ENCODE results near the gene RAB11A.
"Not testable (repeated sequence)": the region's sequence is repeated elsewhere in the genome, so short reads cannot be mapped to it uniquely, and the experiment has no call there.

Gene RAB11A

DNA sequence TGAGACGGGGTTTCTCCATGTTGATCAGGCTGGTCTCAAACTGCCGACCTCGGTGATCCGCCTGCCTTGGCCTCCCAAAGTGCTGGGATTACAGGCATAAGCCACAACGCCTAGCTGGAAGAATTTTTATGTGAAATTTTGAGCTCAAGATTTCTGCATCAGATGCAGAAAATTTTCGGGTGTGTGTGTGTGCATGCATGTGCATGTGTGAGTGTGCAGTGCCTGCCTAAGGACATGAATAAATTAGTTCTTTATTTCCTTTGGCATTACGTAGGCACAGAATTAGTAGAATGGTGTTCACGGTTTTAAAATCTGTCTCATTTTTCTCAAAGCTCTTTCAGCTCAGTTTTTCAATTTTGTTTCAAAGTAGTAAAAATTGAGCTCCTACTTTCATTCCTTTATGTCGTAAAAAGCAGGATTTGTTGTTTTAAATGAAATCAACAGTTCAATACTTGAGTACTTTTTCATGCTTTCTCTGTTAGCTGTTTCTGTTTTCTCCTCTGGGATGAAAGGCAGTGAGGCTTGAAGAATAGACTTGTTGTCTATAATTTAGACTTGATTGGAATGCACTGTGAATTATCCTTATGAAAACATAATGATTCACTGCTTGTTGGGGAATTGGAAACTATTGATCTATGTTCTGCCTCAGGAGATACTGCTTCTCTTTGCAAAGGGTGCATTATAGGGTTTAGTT lies 23.3 kb upstream of the RAB11A start:
- DNase-seq (ENCODE audit: low spot score), result no peak

DNA sequence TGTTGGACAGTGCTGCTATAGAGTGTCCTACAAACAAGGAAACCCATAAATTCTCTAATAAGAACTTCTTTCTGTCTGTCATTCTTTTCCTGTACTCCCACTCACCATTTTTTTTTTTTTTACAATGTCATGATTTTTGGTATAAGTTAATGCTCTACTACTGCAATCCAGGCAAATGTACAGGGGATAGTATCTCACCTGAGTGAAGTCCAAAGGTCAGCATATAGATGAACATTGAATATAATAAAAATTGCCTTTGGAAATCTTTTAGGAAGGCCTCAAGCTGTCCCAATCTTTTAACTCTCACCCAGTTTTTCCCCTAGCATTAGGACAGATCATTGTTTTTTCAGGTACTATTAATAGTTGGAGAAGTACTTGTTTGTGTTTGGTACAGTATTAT lies 21.3 kb upstream of the RAB11A start:
- no peak for DNase-seq (ENCODE audit: low spot score)

DNA sequence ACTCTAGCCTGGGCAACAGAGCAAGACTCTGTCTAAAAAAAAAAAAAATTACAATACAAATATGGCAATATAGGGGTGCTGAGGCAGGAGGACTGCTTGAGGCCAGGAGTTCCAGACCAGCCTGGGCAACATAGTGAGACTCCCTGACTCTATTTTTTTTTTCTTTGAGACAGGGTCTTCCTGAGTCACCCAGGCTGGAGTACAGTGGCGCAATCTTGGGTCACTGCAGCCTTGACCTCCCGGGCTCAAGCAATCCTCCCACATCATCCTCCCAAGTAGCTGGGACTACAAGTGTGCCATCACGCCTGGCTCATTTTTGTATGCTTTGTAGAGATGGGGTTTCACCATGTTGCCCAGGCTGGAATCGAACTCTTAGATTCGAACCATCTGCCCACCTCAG lies 17.3 kb upstream of the RAB11A start:
- no peak for DNase-seq (ENCODE audit: low spot score)

DNA sequence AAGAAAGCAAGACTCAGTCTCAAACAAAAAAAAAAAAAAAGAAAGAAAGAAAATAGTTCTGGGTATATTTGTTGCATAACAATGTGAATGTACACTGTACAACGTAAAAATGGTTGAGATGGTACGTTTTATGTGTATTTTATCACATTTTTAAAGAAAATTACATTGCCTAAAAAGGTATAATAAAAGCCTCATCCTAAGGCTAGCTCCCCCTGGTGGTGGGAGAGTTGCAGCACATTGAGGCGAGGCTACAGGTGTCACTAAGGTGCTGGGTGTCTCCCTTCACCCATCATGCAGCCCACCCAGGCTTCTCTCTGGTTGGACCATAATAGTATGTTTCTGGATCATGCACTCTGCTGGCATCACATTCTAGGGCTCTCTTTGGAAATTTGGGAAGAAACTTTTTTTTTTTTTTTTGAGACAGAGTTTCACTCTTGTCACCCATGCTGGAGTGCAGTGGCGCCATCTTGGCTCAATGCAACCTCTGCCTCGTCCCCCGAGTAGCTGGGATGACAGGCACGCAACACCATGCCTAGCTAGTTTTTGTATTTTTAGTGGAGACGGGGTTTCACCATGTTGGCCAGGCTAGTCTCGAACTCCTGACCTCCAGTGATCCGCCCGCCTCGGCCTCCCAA lies 12.4 kb upstream of the RAB11A start:
- DNase-seq (ENCODE audit: low spot score), result peak; percentile 45

DNA sequence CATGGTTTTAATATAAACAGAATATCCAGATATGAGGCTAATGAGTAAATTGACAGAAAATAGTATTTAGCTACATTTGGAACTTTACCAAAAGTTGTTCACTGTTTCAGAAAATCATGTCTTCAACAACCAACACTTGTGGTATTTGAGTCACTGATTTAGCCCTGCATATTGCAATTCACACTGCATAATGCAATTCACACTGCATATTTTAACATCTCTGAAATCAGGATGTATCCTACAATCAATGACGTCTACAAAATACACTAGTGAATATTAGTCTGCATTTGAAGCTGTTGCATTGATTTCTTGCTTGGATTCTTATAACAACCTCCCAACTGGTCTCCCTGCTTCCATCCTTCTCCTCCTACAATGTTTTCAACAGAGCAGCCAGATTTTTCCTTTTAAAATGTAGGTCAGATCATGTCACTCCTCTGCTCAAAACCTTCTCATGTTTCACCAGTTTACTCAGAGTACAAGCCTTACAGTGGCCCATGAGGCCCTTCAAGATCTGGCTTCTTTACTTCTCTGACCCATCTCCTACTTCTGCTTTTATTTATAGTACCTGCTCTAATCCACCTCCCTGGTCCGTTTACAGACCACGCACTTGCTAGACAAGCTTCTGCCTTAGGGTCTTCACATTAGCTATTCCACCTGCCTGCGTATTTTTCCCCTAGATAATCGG lies 11.4 kb upstream of the RAB11A start:
- no peak for DNase-seq (ENCODE audit: low spot score)

DNA sequence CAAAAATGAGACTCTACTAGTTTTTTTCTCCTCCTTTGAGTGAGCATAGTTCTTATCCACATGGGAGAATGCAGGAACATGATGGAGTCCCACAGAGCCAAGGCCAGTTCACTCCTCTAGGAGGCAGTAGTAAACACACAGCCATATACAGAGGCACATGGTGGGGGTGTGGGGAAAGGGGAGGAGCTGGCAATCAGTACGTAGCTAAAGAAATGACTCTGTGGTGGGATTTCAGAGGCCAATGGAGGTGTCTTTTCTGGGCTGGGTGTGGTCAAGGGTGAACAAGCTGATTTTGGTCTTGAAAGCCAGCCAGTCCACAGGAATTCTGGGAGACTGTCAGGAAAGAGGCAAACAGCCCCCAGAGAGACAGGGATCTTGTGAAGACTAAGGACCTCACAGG lies 6.6 kb upstream of the RAB11A start:
- DNase-seq (ENCODE audit: low spot score), result peak; percentile 37

DNA sequence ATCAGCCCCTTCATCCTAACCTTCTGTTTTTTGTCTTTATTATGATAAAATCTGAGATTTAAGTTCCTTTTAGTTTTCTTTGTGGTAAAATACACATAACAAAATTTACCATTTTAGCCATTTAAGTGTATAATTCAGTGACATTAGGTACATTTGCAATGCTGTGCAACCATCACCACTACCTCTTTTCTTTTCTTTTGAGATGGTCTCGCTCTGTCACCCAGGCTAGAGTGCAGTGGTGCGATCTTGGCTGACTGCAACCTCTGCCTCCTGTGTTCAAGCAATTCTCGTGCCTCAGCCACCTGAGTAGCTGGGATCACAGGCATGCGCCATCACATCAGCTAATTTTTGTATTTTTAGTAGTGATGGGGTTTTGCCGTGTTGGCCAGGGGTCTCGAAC lies 6.2 kb upstream of the RAB11A start:
- no peak for DNase-seq (ENCODE audit: low spot score)

DNA sequence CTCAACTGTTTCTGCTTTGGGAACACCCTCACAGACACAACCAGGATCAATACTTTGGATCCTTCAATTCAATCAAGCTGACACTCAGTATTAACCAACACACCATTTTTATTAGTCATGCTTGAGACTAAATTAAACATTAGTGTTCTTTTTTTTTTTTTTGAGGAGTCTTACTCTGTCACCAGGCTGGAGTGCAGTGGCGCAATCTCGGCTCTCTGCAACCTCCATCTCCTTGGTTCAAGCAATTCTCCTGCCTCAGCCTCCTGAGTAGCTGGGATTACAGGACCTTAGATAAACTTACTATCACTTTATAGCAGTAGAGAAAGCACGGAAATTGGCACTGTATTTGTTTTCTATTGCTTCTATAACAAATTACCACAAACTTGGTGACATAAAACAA lies 2.0 kb upstream of the RAB11A start:
- DNase-seq (ENCODE audit: low spot score), result no peak

DNA sequence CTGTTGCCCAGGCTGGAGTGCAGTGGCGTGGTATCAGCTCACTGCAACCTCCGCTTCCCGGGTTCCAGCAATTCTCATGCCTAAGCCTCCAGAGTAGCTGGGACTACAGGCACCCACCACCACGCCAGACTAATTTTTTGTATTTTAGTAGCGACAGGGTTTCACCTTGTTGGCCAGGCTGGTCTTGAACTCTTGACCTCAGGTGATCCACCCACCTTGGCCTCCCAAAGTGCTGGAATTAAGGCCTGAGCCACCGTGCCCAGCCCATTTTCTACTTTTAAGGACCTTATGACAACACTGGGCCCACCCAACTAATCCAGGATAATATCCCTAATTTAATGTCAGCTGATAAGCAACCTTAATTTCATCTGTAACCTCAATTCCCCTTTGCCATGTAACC lies 1.4 kb upstream of the RAB11A start:
- DNase-seq (ENCODE audit: low spot score), result not testable (repeated sequence)

DNA sequence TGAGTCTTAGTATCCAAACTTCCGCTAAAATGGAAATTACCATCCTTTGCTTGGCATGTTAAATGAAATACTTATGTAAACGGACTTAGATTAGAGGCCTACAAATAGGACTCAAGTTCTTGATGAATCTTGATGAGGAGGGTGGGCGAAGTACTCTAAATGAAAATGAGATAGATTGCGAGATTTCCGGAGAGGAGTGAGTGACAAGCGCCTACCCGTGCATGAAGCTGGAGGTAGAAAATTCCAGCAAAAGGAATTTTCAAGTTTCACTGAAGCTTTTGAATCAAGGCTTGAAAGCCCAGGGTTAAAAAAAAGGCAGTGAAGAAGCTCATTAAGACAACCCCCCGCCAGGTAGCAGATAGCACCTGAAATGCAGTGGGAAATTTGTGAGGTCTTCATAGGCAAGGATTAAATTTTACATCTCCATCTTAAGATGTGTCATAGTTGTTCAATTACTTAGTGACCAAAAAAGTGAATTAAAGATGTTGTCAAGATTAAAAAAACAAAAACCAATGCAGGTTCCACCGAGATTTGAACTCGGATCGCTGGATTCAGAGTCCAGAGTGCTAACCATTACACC lies 655 bp upstream of the RAB11A start:
- no peak for DNase-seq (ENCODE audit: low spot score)

DNA sequence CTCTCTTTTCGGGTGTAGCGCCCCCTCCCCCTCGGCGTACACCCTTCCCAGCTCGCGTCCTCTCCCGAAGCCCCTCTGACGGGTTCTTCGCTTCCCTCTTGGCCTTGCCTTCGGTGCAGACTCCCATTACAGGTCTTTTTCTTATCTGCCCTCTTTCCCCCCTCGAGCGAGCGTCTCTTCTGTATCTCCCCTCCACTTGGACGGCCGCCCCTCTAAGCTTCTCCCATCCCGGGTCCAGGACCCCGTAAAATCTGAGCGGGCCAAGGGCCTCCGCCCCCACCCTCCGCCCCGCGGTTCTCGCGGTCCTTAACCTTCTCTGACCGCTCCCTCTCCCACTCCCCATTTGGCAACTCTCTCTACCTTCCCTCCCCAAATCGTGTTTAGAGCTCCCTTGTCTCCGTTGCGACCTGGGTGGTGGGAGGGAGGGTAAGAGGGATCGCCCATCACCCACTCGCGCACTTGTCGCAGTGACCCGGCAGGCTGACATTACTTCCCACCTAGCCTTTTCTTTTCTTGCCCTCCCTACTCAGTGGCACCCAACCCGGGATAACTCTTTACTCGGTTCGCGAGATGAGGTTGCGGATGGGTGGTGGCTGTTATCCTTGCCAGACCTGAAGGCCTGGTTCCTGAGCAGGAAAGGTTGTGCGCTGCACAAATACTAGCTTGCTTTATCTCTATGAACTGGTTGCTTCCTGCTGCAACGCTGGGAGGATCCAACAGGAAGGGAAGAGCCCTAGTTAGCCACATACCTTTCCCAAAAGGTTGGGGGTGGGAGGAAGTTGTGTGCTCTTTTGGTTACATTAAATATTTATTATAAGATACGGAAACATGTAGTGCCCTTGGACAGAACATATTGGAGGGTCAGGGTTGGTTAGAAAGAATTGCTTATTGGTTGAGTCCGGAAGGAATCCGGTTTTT lies 922 bp downstream of the RAB11A start:
- DNase-seq (ENCODE audit: low spot score), result peak; percentile 22

DNA sequence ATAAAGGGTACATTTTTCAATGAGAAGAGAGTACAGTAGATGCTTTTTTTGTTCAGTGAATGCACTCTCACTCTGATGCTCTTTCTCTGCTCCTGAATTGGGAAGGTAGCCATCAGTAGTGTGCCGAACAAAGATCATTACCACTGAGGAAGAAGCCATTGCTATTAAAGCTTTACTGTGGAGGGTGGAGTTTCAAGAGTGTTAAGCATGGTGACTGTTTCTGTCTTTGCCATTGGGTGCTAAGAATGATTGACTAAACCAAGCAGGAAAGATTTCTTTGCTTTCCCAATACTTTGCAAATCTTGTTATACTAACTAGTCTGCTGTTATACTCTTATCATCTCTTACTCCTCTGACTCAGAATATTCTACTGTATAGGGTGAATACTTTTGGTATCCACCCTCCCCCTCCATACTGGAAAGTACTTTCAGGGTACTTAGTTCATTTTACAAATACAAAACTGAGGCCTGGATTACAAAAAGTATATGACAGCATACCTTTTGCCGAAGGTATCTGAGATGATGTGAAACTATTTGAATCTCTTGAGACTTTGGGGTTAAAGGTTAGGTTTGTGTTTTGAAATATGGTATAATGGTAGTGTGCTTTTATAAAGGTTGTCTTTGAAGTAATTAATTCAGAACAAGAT lies 1.7 kb downstream of the RAB11A start:
- peak; percentile 51 for DNase-seq (ENCODE audit: low spot score)

DNA sequence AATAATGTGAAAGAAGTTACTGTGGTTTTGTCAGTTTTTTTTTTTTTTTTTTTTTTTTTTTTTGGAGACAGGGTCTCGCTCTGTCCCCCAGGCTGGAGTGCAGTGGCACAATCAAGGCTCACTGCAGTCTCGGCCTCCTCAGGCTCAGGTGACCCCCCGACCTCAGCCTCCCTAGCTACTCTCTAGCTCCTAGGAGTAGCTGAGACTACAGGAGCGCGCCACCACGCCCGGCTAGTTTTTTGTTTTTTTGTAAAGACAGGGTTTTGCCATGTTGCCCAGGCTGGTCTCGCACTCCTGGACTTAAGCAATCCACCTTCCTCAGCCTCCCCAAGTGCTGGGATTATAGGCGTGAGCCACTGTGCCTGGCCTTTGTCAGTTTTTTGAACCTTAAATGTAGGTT lies 2.6 kb downstream of the RAB11A start:
- DNase-seq (ENCODE audit: low spot score), result not testable (repeated sequence)

DNA sequence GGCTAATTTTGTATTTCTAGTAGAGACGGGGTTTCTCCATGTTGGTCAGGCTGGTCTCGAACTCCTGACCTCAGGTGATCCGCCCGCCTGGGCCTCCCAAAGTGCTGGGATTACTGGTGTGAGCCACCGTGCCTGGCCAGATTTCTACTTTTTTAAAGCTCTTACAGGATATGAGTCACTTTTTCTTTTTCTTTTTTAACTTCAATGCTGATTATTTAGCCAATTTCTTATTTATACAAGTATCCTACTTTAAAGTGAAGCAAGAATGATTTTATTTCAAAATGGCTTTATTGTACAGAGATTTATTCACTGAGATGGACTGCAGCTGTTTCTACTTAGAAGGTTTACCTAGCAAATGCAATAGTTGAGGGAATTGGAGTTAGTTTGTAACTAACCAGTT lies 3.3 kb downstream of the RAB11A start:
- peak; percentile 6 for DNase-seq (ENCODE audit: low spot score)

DNA sequence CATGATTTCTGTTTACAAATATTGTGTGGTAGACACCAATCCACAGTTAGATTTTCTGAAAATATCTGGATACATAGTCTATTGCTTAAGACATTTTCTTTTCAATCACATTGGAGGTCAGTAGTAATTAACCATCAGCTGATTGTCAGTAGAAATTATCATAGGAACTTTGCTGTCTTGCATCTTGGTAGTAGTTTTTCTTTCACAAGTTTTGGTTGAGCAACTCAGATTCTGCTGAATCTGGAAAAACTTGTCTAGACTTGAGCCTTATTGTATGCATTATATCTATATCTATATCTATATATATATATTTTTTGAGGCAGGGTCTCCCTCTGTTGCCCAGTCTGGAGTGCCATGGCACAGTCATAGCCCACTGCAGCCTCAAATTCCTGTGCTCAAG lies 4.0 kb downstream of the RAB11A start:
- DNase-seq (ENCODE audit: low spot score), result no peak

DNA sequence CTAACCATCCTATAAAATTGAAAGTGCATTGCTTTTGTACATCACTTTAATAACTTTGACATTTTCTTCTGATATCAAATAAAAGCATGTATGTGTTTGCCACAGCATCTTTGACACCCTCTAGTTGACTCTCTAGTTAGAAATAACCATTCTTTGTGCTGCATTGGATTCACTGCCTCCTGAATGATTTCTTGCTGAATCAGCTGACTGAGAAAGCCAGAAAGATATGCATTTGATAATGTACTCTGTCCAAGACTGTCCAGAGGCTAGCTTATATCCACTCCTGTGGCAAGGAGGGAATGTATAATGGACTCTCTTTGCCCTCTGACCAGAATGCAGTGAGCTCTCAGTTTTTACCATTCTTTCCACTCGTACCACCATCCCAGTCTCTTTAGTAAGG lies 6.2 kb downstream of the RAB11A start:
- DNase-seq (ENCODE audit: low spot score), result no peak

DNA sequence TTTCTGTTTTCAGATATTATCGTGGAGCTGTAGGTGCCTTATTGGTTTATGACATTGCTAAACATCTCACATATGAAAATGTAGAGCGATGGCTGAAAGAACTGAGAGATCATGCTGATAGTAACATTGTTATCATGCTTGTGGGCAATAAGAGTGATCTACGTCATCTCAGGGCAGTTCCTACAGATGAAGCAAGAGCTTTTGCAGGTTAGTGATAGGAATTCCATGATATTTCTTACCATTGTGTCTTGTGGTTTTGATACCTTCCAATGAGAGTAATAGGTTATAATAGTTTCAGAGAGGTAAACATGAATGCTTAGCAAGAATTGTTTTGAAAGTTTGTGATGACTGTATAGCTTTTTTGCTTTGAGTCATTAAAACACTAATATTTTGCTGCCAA lies 8.5 kb downstream of the RAB11A start:
- no peak for DNase-seq (ENCODE audit: low spot score)

DNA sequence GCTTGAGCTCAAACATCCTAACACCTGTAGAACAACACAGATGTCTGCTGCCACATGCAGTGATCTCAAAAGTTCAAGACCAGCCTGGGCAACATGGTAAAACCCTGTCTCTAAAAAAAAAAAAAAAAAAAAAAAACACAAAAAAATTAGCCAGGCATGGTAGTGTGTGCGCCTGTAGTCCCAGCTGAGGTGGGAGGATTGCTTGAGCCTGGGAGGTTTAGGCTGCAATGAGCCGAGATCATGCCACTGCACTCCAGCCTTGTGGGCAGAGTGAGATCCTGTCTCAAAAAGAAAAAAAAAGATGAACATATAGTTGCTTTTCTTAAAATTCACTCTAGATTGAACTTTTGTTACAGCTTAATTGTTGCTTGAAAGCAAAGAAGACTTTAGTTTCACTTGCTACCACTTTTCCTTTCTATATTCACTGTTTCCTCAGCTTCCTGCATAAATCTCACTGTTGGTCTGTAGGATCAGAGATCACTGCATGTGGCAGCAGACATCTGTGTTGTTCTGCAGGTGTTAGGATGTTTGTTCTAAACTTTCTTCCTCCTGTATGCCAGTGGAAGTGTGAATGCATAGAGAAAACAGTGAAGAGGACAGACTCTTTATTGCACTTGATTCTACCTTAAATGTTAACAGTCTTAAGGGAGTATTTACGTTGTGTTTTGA lies 12.6 kb downstream of the RAB11A start:
- DNase-seq (ENCODE audit: low spot score), result no peak

DNA sequence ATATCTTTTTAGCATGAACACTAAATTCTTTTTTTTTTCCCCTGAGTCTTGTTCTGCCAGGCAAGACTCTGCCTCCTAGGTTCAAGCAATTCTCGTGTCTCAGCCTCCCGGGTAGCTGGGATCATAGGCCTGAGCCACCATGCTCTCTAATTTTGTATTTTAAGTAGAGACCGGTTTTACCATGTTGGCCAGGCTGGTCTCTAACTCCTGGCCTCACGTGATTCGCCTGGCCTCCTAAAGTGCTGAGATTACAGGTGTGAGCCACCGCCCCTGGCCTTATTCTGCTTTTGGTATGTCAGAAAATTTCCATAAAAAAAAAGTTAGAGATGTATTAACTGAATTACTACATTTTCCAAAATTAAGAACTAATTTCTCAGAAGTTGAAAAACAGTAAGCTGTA lies 14.3 kb downstream of the RAB11A start:
- no peak for DNase-seq (ENCODE audit: low spot score)

DNA sequence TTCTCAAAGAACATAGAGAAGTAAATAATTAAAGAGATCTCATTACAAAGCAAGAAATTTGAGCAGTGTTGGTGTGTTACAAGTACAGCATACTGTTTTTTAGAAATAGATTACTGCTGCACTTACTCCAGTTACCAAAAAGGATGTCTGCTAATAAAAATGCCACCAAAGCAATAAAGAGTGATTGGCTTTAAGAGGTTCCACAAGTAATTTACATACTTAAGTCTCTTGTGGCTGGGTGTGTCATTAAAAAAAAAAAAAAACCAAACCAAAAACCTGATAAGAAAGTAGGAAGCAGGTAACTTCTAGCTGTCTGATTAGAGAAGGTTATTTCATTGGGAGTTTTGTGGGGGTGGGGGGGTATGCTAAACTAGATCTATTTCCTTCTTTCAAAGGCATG lies 15.2 kb downstream of the RAB11A start:
- no peak for DNase-seq (ENCODE audit: low spot score)

DNA sequence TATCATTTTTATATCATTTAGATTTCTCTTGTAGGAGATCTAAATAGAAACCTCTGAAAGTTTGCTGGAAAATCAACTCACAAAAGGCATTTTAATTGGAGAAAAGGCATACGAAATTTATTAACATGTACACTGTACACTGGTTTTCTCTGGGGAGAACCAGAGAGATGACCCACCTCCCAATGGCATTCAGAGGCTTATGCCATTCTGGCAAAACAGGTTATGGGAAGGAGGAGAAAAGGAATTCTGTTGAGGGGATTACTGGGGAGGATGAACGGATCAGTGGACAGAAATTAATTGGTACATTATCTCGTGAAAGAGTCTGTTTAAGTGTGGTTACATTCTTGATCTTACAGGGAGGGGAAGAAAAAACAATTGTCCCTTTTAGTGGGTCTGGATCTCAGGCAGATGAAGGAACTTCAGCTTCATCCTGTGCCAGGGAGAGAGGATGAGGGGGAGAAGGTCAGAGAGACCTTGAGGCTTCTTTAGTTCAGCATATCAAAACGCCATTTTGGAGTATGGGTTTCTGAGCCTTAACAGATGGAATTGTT lies 16.5 kb downstream of the RAB11A start:
- DNase-seq (ENCODE audit: low spot score), result no peak
